Measurements from ENCODE around the gene FFAR2. TPM values are rescaled to one million over a fixed set of nuclear protein-coding genes. Genes with fewer than 3 reads are reported as not detected.

The FFAR2 gene
- total RNA-seq, 2 donors from 2014 or later, result 0.16 to 0.55 TPM

DNA sequence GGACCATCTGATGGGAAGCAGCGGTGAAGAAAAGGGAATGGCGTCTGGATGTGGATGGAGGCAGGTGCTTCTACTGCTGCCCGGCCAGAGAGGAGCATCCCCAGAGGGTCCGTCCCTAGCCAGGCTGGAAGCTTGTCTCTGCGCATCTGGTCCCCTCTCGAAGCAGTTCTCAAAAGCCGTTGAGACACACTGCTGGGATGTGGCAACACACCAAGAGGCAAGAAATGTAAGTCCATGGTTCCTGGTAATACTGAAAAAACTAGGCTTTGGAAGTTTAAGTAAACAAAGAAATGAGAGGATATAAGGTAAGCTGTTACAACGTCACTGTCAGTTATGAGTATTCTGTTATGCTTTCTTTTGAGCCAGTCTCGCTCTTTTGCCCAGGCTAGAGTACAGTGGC is 15.1 kb upstream of the FFAR2 start:
- peaks cover 4% of the 10 kb centered on the region for H3K36me3 Mint-ChIP-seq (ENCODE audit: low read depth)
- H3K27ac Mint-ChIP-seq, result no peak overlapping the region
- no peak overlapping the region for H3K4me3 Mint-ChIP-seq
- H3K4me1 Mint-ChIP-seq, result peaks cover 12% of the 10 kb centered on the region
- DNase-seq (no peak), ATAC-seq (no peak)
- no peaks in the 10 kb centered on the region for H3K9me3 ChIP-seq (ENCODE audit: control insufficient read depth, low read length, poor library complexity, severe bottlenecking)
- H3K27me3 Mint-ChIP-seq, result no peaks in the 10 kb centered on the region

DNA sequence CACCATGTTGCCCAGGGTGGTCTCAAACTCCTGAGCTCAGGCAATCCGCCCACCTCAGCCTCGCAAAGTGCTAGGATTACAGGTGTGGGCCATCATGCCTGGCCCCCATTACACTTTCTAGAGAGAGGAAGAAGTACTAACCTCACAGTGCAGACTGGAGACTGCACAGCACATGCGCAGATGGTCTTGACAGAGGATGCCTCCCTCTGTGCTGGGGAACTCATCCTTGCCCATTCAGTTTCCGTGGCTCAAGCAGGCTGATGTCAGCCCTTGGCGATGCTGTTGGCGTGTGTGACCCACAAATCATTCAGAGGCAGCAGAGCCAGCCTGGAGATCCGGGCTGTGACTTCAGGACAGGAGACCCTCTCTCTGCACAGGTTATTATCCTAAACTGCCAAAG is 14.6 kb upstream of the FFAR2 start:
- ATAC-seq (no peak), DNase-seq (no peak)
- H3K27me3 Mint-ChIP-seq, result no peaks in the 10 kb centered on the region
- no peaks in the 10 kb centered on the region for H3K9me3 ChIP-seq (ENCODE audit: control insufficient read depth, low read length, poor library complexity, severe bottlenecking)
- H3K27ac Mint-ChIP-seq, result no peak overlapping the region
- peaks cover 12% of the 10 kb centered on the region for H3K4me1 Mint-ChIP-seq
- no peak overlapping the region for H3K4me3 Mint-ChIP-seq
- peaks cover 4% of the 10 kb centered on the region for H3K36me3 Mint-ChIP-seq (ENCODE audit: low read depth)

DNA sequence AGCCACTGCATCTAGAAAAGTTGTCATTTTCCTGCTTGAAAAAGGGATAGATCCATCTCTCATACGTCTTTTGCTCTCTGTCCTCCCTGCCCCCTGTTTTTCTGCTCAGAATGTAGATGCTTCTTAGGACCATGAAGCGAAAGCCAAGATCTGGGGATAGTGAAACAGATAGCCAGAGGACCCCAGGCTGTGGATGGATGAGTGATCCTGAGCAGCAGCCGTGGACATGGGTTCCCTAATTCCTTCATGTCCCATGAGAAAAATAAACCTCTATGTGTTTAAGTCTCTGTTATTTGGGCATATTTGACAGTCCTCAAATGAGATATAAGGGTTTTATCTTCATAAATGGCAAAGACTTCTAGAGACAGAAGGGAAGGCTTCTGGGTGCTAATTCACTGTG is 12.2 kb upstream of the FFAR2 start:
- H3K27me3 Mint-ChIP-seq, result peaks cover 5% of the 10 kb centered on the region
- no peaks in the 10 kb centered on the region for H3K9me3 ChIP-seq (ENCODE audit: control insufficient read depth, low read length, poor library complexity, severe bottlenecking)
- peak overlapping the region; percentile 21 for H3K27ac Mint-ChIP-seq
- ATAC-seq (no peak), DNase-seq (no peak)
- peaks cover 2% of the 10 kb centered on the region for H3K36me3 Mint-ChIP-seq (ENCODE audit: low read depth)
- peaks cover 14% of the 10 kb centered on the region for H3K4me1 Mint-ChIP-seq
- H3K4me3 Mint-ChIP-seq, result no peak overlapping the region

DNA sequence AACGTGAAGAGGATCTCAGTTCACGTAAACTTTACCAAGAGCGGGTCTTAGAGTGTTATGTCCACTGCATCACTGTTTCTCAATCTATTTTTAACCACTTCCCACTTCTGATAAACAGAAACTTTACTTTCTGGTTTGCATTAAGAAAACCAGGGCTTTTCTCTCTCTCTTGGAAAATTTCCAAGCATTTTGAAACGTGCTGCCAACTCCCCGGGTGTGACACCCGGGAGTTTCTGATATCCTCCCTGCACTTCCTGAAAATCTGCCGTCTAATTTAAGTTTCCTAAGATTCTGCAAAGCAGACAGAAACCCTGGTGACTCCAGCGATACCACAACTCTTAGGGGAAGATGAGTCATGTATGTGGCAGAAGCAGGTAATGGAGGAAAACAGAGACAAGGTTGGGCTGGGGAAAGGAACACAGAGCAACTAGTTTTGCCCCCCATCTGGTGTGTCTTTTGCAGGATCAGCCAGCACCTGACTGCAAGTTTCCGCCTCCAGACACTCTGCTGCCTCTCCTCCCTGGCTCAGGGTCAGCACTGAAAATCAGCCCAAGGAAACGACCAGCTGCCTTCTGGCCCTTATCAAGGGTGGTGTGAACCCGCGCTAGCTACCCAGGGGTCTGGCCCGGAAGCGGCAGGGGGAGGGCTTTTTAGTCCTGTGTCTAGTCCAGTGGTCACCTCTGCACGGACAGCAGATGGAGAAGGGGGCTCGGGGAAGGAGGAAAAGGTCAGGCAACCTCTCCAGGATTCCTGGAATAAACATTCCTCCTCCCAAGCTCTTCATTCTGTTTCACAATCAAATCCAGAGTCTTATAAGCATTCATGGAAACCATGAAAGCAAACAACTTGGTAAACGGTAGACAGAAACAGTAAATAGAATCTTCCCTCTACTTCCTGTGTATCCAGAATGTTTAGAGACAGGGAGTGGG is 11.3 kb upstream of the FFAR2 start:
- DNase-seq, result no peak
- Mint-ChIP-seq H3K27me3 (peaks cover 5% of the 10 kb centered on the region), H3K27ac (peak overlapping the region; percentile 21), H3K4me1 (peaks cover 14% of the 10 kb centered on the region), H3K36me3 (ENCODE audit: low read depth) (no peaks in the 10 kb centered on the region), H3K4me3 (peak overlapping the region; percentile 52)
- ATAC-seq, result peak; percentile 56
- H3K9me3 ChIP-seq (ENCODE audit: control insufficient read depth, low read length, poor library complexity, severe bottlenecking), result no peaks in the 10 kb centered on the region

DNA sequence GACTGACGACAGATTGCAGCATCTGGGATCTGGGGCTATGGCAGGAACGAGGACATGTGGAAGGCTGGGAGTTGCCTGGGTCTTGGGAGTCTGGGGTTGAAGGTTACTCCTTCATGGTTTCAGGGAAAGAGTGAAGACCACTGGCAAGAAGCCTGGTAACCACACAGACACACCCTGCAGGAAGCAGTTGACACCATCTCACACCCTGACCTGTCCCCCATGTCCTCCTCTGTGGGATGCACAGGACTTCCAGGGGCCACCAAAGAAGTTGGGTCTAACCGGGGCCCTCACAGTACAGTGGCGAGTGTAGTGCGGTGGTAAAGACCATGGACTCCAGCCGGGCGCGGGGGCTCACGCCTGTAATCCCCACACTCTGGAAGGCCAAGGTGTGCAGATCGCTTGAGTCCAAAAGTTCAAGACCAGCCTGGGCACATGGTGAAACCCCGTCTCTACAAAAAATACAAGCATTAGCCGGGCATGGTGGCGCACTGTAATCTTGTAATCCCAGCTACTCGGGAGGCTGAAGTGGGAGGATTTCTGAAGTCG is 10.6 kb upstream of the FFAR2 start:
- Mint-ChIP-seq H3K27ac (no peak overlapping the region), H3K4me3 (no peak overlapping the region), H3K36me3 (ENCODE audit: low read depth) (no peaks in the 10 kb centered on the region), H3K27me3 (peaks cover 5% of the 10 kb centered on the region), H3K4me1 (peaks cover 14% of the 10 kb centered on the region)
- DNase-seq, result no peak
- ATAC-seq, result no peak
- no peaks in the 10 kb centered on the region for H3K9me3 ChIP-seq (ENCODE audit: control insufficient read depth, low read length, poor library complexity, severe bottlenecking)

DNA sequence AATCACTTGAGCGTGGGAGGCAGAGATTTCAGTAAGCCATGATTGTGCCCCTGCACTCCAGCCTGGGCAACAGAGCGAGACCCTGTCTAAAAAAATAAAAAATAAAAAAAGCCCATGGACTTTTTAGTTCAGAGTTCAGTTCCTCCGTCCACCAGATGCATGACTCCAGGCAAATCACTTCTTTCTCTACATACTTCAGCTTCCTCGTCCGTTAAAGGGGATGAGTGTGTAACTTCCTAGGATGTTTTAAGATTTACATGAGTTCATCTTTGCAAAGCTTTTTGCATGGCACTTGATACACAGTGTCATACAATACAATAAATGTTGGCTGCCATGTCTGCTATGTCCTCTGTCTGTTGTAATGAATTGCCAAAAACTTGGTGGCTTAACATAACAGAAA is 10.0 kb upstream of the FFAR2 start:
- Mint-ChIP-seq H3K4me3 (no peak overlapping the region), H3K27me3 (peaks cover 5% of the 10 kb centered on the region), H3K36me3 (ENCODE audit: low read depth) (no peaks in the 10 kb centered on the region), H3K4me1 (peaks cover 14% of the 10 kb centered on the region), H3K27ac (no peak overlapping the region)
- ATAC-seq (no peak), DNase-seq (no peak)
- no peaks in the 10 kb centered on the region for H3K9me3 ChIP-seq (ENCODE audit: control insufficient read depth, low read length, poor library complexity, severe bottlenecking)

DNA sequence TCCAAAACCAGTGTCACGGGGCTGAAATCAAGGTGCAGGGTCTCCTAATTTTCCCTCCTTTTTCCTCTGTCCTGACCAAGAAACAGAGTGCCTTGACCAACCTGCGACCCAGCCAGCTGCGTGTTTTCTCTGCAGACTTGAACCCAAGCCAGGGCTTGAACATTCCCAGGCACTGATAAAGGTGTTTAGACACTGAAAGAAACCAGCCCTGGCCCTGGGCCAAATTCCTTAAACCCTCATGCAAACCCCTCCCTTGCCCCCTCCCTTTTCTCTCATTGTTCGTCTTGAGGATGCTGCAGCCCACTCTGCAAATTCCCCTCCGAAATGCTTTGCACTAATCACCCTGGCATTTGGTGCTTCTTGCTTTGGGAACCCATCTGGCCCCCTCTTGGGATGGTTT is 9.5 kb upstream of the FFAR2 start:
- ATAC-seq (no peak), DNase-seq (no peak)
- Mint-ChIP-seq H3K27me3 (peaks cover 5% of the 10 kb centered on the region), H3K4me1 (peaks cover 14% of the 10 kb centered on the region), H3K36me3 (ENCODE audit: low read depth) (no peaks in the 10 kb centered on the region), H3K4me3 (no peak overlapping the region), H3K27ac (no peak overlapping the region)
- H3K9me3 ChIP-seq (ENCODE audit: control insufficient read depth, low read length, poor library complexity, severe bottlenecking), result no peaks in the 10 kb centered on the region

DNA sequence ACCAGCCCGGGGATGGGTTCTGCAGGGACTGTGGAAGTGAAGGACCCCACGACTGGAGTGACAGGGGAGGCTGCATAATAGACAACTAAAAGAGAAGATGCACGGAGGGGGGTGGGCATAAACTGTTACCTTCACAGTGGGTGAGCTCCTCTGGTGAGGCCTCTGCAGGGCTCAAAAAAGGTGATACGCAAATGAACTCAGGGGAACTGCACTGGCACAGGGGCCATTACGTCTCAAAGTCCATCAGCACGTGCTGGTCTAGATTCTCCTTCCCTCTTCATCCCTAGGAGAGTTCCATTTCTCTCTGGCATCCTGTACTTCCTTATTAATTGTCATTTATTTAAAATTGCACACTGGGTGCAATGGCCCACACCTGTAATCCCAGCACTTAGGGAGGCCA is 8.1 kb upstream of the FFAR2 start:
- no peak for ATAC-seq
- Mint-ChIP-seq H3K4me3 (no peak overlapping the region), H3K36me3 (ENCODE audit: low read depth) (no peaks in the 10 kb centered on the region), H3K27ac (no peak overlapping the region), H3K4me1 (peaks cover 18% of the 10 kb centered on the region), H3K27me3 (peaks cover 5% of the 10 kb centered on the region)
- no peak for DNase-seq
- no peaks in the 10 kb centered on the region for H3K9me3 ChIP-seq (ENCODE audit: control insufficient read depth, low read length, poor library complexity, severe bottlenecking)

DNA sequence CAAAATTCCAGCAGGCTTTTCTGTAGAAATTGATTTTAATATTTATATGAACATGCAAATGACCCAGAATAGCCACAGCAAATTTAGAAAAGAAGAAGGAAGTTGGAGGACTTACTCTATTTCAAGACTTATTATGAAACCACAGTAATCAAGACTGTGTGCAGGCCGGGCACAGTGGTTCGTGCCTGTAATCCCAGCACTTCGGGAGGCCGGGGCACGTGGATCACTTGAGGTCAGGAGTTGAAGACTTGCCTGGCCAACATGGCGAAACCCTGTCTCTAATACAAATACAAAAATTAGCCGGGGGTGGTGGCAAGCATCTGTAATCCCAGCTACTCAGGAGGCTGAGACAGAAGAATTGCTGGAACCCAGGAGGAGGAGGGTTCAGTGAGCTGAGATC is 6.0 kb upstream of the FFAR2 start:
- DNase-seq, result no peak
- Mint-ChIP-seq H3K36me3 (ENCODE audit: low read depth) (no peaks in the 10 kb centered on the region), H3K4me1 (peaks cover 27% of the 10 kb centered on the region), H3K4me3 (no peak overlapping the region), H3K27me3 (peaks cover 10% of the 10 kb centered on the region), H3K27ac (no peak overlapping the region)
- no peaks in the 10 kb centered on the region for H3K9me3 ChIP-seq (ENCODE audit: control insufficient read depth, low read length, poor library complexity, severe bottlenecking)
- no peak for ATAC-seq

DNA sequence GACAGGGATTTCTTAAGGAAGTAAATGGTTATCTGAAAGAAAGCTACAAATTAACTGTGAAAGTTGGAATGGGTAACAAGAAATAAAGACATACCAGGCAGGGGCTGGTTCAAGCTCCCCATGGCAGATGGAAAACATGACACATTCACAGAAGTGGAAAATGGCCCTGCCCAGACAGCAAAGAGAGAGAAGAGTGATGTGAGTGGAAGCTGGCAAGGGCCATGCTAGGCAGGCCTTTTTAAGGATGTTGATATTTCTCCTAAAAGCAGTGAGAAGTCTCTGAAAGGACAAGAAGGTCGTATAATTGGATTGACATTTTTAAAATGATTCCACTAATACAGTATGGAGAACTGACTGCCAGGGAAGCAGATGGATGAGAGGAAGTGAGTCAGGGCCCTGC is 3.3 kb upstream of the FFAR2 start:
- H3K4me1 Mint-ChIP-seq, result peaks cover 37% of the 10 kb centered on the region
- H3K4me3 Mint-ChIP-seq, result no peak overlapping the region
- no peaks in the 10 kb centered on the region for H3K36me3 Mint-ChIP-seq (ENCODE audit: low read depth)
- no peaks in the 10 kb centered on the region for H3K9me3 ChIP-seq (ENCODE audit: control insufficient read depth, low read length, poor library complexity, severe bottlenecking)
- no peak for DNase-seq
- peaks cover 9% of the 10 kb centered on the region for H3K27me3 Mint-ChIP-seq
- no peak for ATAC-seq
- peak overlapping the region; percentile 68 for H3K27ac Mint-ChIP-seq

DNA sequence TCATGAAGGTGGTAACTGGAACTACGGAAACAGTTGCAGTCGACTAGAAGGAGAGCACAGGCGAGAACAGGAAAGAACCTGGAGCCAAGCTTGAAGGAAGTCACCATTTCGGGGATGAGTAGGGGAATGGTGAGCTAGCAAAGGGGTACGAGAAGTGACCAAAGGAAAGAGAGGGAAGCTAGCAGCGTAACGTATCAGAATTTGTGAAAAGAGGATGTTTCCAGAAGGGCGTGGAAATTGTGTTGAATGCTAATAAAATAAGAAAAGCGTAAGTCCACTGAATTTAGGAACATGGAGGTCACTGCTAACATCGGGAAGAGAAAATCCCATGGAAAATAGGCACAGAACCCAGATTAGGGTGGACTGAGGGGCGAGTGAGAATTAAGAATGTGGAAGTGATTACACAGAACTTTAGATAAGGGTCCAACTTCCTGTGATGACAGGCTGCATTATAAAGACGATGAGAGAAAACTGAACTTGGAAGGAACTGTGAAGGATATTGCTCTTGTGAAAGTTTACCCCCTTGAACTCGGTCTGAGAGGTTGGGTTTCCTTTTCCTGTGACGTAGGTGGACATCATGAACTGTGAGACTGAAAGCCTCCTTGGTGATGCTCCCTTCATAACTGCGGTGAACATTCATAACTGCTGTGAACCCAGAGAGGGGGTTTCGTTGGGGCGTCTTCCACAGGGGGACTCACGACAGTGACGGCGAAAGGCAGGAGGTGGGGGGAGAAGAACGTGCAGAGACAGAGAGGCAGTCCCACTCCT is 2.0 kb upstream of the FFAR2 start:
- peak overlapping the region; percentile 55 for H3K4me3 Mint-ChIP-seq
- peak overlapping the region; percentile 73 for H3K27ac Mint-ChIP-seq
- H3K4me1 Mint-ChIP-seq, result peaks cover 40% of the 10 kb centered on the region
- no peaks in the 10 kb centered on the region for H3K9me3 ChIP-seq (ENCODE audit: control insufficient read depth, low read length, poor library complexity, severe bottlenecking)
- peaks cover 5% of the 10 kb centered on the region for H3K27me3 Mint-ChIP-seq
- ATAC-seq (peak; percentile 86), DNase-seq (no peak)
- no peaks in the 10 kb centered on the region for H3K36me3 Mint-ChIP-seq (ENCODE audit: low read depth)

DNA sequence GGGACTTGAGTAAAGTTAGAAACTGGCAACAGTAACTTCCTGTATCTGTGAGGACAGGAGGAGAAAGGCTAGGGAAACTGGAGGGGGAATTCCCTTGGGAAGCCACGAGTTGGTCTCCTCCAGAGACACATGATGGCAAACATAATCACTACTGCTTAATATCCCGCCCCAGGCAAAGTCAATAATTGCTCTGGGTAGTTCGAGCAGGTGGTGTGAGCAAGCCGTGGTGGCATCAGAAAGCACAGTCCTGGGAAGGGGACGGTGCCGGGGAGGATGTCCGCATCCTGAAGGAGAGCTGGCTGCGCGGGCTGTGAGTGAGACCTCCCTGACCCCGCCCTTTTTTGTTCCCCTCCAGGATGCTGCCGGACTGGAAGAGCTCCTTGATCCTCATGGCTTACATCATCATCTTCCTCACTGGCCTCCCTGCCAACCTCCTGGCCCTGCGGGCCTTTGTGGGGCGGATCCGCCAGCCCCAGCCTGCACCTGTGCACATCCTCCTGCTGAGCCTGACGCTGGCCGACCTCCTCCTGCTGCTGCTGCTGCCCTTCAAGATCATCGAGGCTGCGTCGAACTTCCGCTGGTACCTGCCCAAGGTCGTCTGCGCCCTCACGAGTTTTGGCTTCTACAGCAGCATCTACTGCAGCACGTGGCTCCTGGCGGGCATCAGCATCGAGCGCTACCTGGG is 1.4 kb downstream of the FFAR2 start:
- peaks cover 5% of the 10 kb centered on the region for H3K27me3 Mint-ChIP-seq
- H3K36me3 Mint-ChIP-seq (ENCODE audit: low read depth), result no peaks in the 10 kb centered on the region
- H3K4me1 Mint-ChIP-seq, result peaks cover 54% of the 10 kb centered on the region

More for the DNA sequence above, 1.4 kb downstream of the FFAR2 start:
- H3K27ac Mint-ChIP-seq, result peak overlapping the region; percentile 88
- no peak for DNase-seq
- H3K4me3 Mint-ChIP-seq, result peak overlapping the region; percentile 39
- no peaks in the 10 kb centered on the region for H3K9me3 ChIP-seq (ENCODE audit: control insufficient read depth, low read length, poor library complexity, severe bottlenecking)
- ATAC-seq, result no peak

Data from T-helper 17 cell (primary cell).